GM06990 (cell line): Measurements from ENCODE around the gene HS2ST1.

ENCODE experiments used
- DNase-seq: peaks from one replicate; pipeline ENCODE4 v3.0.0-alpha.2; 2011; ENCODE audit not compliant: insufficient read length; ENCODE audit errors: extremely low read depth
- H3K27me3 ChIP-seq: replicated peaks from 2 replicates; pipeline ENCODE4 v1.6.0; 2011; ENCODE audit warnings: low read length; ENCODE audit not compliant: control insufficient read depth, insufficient read depth
- H3K36me3 ChIP-seq: 2 replicates; pipeline ENCODE4 v1.5.1; 2011; ENCODE audit warnings: low read length; ENCODE audit not compliant: control insufficient read depth, insufficient read depth
- H3K4me3 ChIP-seq: replicated peaks from 2 replicates; pipeline ENCODE4 v1.5.1; 2011; ENCODE audit warnings: low read depth, mild to moderate bottlenecking, control low read depth, low read length
- TF ChIP-seq, protein P1 (sequence below): IDR thresholded peaks from 2 replicates; pipeline ENCODE4 v1.5.1; 2011; ENCODE audit warnings: low read length, control low read depth, mild to moderate bottlenecking, inconsistent platforms; ENCODE audit not compliant: insufficient read depth, poor library complexity, severe bottlenecking

Gene HS2ST1

GRCh38 chr1:87119541-87120140, 205.2 kb downstream of the HS2ST1 start:
- Histone ChIP-seq H3K36me3 (no peaks in the 10 kb centered on the region), H3K4me3 (no peak overlapping the region), H3K27me3 (no peaks in the 10 kb centered on the region)
- no peak for DNase-seq
- TF ChIP-seq, protein P1, sequence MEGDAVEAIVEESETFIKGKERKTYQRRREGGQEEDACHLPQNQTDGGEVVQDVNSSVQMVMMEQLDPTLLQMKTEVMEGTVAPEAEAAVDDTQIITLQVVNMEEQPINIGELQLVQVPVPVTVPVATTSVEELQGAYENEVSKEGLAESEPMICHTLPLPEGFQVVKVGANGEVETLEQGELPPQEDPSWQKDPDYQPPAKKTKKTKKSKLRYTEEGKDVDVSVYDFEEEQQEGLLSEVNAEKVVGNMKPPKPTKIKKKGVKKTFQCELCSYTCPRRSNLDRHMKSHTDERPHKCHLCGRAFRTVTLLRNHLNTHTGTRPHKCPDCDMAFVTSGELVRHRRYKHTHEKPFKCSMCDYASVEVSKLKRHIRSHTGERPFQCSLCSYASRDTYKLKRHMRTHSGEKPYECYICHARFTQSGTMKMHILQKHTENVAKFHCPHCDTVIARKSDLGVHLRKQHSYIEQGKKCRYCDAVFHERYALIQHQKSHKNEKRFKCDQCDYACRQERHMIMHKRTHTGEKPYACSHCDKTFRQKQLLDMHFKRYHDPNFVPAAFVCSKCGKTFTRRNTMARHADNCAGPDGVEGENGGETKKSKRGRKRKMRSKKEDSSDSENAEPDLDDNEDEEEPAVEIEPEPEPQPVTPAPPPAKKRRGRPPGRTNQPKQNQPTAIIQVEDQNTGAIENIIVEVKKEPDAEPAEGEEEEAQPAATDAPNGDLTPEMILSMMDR = no peak

DNA sequence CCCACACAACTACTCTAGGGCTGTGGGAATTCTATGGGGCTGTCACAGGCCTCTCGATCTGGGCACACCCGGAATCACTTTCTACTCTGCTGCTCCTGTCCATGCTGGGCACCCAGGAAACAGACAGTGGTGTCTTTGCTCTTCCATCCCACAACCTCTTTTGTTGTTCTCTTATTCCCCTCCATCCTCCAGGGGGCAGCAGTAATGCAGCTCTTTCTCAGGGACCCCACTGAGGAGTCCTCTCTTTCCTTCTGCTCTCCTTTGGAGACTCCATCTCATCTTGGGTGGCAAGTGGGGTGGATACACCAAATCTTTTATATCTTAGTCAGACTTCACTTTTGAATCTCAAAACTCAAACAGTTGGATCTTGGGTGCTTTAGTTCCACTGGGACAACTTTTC, 206.3 kb downstream of the HS2ST1 start:
- TF ChIP-seq, protein P1 = peak; percentile 56
- DNase-seq = no peak
- Histone ChIP-seq H3K36me3 (no peaks in the 10 kb centered on the region), H3K4me3 (no peak overlapping the region), H3K27me3 (no peaks in the 10 kb centered on the region)

DNA sequence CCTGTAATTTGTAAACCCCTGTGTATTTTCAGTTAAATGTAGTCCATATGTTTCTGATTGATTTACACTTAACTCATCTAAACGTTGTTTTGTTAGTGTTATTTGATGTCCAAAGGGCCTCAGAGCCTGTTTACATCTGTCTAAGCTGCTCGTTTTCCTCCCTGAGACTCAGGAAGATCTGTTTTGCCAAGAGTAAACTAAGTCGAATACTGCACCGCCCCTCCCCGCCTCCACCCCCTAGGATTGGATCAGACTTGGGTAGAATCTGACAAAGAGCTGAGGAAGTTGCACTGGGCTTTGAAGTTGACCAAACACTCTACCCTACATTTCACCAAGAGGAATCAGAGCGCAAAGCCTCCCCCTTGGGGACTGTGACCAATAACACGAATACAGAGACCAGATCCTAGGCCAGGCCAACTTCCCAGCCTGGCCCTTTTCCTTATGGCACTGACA, 207.3 kb downstream of the HS2ST1 start:
- TF ChIP-seq, protein P1 = no peak
- no peaks in the 10 kb centered on the region for H3K36me3 ChIP-seq
- no peak for DNase-seq
- no peaks in the 10 kb centered on the region for H3K27me3 ChIP-seq
- H3K4me3 ChIP-seq = no peak overlapping the region

DNA sequence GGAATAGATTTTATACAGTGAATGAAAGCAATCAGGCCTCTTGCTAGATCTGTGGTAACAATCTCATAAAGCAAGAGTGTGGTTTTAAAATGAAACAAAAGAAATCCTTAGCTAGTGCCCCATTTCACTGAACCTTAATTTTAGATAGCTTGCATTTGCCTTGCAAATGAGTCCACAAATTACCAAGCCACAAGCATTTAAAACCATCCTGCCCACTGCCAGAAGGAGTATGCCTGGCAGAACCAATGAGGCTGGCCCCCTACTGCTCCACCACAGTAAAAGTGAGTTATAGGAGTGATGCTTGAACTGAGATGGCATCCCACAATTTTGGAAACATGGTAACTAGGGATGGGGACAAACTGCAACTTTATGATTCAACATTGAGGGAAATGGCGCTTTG, 207.8 kb downstream of the HS2ST1 start:
- H3K27me3 ChIP-seq = no peaks in the 10 kb centered on the region
- TF ChIP-seq, protein P1 = no peak
- no peak overlapping the region for H3K4me3 ChIP-seq
- H3K36me3 ChIP-seq = no peaks in the 10 kb centered on the region
- no peak for DNase-seq

DNA sequence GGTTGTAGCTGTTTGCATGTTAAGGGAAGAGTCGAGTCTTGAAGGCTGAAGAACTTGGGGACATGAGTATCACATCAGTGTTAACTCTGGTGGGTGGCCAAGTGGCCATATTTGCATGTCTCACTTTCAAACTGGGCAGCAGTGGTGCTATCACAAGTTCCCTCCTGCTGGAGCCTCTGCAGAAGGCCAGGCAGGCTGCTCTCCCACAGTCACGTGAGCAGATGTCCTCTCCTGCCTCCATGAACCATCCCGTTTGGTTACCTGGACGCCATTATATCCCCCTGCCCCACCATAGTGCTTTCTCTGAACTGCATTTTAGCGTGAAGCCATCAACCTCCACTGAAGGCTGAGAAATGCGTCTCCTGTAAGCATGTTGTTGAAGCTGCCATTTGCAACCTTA, 209.2 kb downstream of the HS2ST1 start:
- no peak for DNase-seq
- Histone ChIP-seq H3K4me3 (no peak overlapping the region), H3K27me3 (no peaks in the 10 kb centered on the region), H3K36me3 (no peaks in the 10 kb centered on the region)
- TF ChIP-seq, protein P1 = no peak

DNA sequence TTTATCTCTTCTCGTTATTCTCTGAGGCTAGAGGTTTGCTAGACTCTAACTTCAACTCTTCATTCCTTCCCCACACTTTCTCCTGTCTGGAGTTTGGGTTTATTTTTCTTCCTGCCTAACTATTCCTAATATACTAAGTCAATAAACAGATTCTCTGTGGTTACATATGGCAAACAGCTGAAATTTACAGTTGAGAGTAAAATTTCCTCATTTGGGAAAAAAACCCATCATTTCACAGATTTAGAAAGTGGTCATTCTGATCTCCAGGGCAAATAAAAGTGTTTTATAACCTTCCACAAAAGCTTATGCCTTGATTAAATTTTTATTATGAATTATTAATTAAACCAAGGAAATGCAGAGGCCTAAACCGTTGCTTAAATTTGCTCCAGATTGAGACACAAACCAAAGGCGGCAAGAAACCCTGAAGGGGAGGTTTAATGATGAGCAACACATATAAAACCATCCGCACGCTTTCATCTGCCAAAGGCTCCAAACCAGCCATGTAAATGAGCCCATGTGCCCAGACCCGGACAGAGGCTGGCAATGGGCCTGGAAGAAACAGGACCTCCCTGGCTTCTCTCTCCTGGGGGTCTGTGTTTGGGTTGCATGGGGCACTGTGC, 212.6 kb downstream of the HS2ST1 start:
- DNase-seq = no peak
- Histone ChIP-seq H3K27me3 (no peaks in the 10 kb centered on the region), H3K36me3 (no peaks in the 10 kb centered on the region)

More for the DNA sequence above, 212.6 kb downstream of the HS2ST1 start:
- no peak overlapping the region for H3K4me3 ChIP-seq
- TF ChIP-seq, protein P1 = no peak
